Activated CD4-positive, alpha-beta memory T cell treated with anti-CD3 and anti-CD28 coated beads for 36 hours (primary cell): Measurements from ENCODE around the gene DCAF4L1. TPM values are rescaled to one million over a fixed set of nuclear protein-coding genes. Genes with fewer than 3 reads are reported as not detected.
A peak's percentile ranks its signal among the peaks of the same experiment; 100 is the strongest.

Source experiments
- CTCF ChIA-PET: fragments of 350-600 bp; sonication (Branson Sonifier 250); formaldehyde crosslinking; loops from one replicate; lab custom pipeline; 2021; ENCODE audit warnings: antibody characterized with exemption, inconsistent platforms; lab: Charles Lee
- POLR2A ChIA-PET: fragments of 350-600 bp; sonication (Branson Sonifier 250); formaldehyde crosslinking; loops from one replicate; lab custom pipeline; 2021; ENCODE audit warnings: antibody characterized with exemption; lab: Charles Lee
- DNase-seq: peaks from one replicate; pipeline ENCODE4 v3.0.0-alpha.2; 2020
- H3K27ac Mint-ChIP-seq: one replicate; pipeline ENCODE4 v1.8.0; 2021; ENCODE audit warnings: mixed read lengths
- H3K27me3 Mint-ChIP-seq: one replicate; pipeline ENCODE4 v1.8.0; 2021; ENCODE audit warnings: mixed read lengths
- H3K36me3 Mint-ChIP-seq: one replicate; pipeline ENCODE4 v1.8.0; 2021; ENCODE audit warnings: mixed read lengths
- H3K4me1 Mint-ChIP-seq: one replicate; pipeline ENCODE4 v1.8.0; 2021; ENCODE audit warnings: low read depth, mixed read lengths
- H3K4me3 Mint-ChIP-seq: one replicate; pipeline ENCODE4 v1.8.0; 2021; ENCODE audit warnings: mild to moderate bottlenecking, mixed read lengths
- H3K9me3 Mint-ChIP-seq: one replicate; pipeline ENCODE4 v1.8.0; 2021; ENCODE audit warnings: mixed read lengths
- intact Hi-C: fragments of 100-400 bp; cut with micrococcal nuclease; formaldehyde crosslinking; loops from one replicate; pipeline ENCODE4 v1.15.1; 2023
- total RNA-seq, 2 experiments: library from RNA; stranded (reverse); gene quantifications; one replicate each; pipeline ENCODE4 v1.2.3, GENCODE V29; 2021

Gene DCAF4L1
- total RNA-seq: under 1 TPM; 0.10 to 0.17 TPM

DNA sequence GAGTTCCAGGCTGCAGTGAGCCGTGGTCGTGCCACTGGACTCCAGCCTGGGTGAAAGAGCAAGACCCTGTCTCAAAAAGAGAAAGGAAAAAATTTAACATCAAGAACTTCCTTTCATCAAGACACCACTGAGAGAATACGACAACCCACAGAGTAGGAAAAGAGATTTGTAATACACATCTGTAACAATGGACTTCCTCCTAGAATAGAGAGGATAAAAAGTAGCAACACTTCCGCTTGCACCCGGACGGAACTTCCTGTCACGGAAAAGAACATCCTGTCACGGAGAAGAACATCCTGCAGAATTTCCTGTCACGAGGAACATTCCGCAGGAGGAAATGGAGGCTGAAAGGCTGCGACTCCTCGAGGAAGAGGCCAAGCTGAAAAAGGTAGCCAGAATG, at the start of gene DCAF4L1:
DCAF4L1 (plus strand) TSS at position 301 of the 400 bp plus-strand sequence; CDS start at position 338, 37 bp downstream.
- no peaks in the 10 kb centered on the region for H3K9me3 Mint-ChIP-seq
- no peaks in the 10 kb centered on the region for H3K36me3 Mint-ChIP-seq
- CTCF ChIA-PET: interaction anchor here (1.0 kb wide), 1 partner anchor 14 kb away, joined by 3 read pairs; no protein-coding TSS in a partner anchor
- no peaks in the 10 kb centered on the region for H3K4me1 Mint-ChIP-seq
- H3K4me3 Mint-ChIP-seq: no peak within 1 kb of the TSS
- no peak within 1 kb of the TSS for H3K27ac Mint-ChIP-seq
- peaks cover 1% of the 10 kb centered on the region for H3K27me3 Mint-ChIP-seq
- no peak for DNase-seq
- intact Hi-C loops: no loop called here
- POLR2A ChIA-PET: no interaction called here

- no peak for DNase-seq
- ChIA-PET CTCF (no interaction called here), POLR2A (no interaction called here)
- no peak overlapping the region for H3K27ac Mint-ChIP-seq
- peaks cover 4% of the 10 kb centered on the region for H3K36me3 Mint-ChIP-seq
- peaks cover 32% of the 10 kb centered on the region for H3K4me1 Mint-ChIP-seq
- intact Hi-C loops: no loop called here
- no peaks in the 10 kb centered on the region for H3K9me3 Mint-ChIP-seq
- H3K4me3 Mint-ChIP-seq: no peak overlapping the region
- no peaks in the 10 kb centered on the region for H3K27me3 Mint-ChIP-seq
Observed at GRCh38 chr4:41932988-41933387, 48.6 kb upstream of the DCAF4L1 start.

GRCh38 chr4:41933997-41934503, 47.5 kb upstream of the DCAF4L1 start:
- H3K4me3 Mint-ChIP-seq: peak overlapping the region; percentile 91
- H3K27me3 Mint-ChIP-seq: no peaks in the 10 kb centered on the region
- intact Hi-C loops: no loop called here
- peaks cover 38% of the 10 kb centered on the region for H3K4me1 Mint-ChIP-seq
- peak overlapping the region; percentile 62 for H3K27ac Mint-ChIP-seq
- ChIA-PET CTCF (no interaction called here), POLR2A (interaction anchor here (2.0 kb wide), 1 partner anchor 57 kb away, joined by 10 read pairs; the partner anchor contains the start of gene SLC30A9)
- H3K9me3 Mint-ChIP-seq: no peaks in the 10 kb centered on the region
- peaks cover 10% of the 10 kb centered on the region for H3K36me3 Mint-ChIP-seq
- no peak for DNase-seq

DNA sequence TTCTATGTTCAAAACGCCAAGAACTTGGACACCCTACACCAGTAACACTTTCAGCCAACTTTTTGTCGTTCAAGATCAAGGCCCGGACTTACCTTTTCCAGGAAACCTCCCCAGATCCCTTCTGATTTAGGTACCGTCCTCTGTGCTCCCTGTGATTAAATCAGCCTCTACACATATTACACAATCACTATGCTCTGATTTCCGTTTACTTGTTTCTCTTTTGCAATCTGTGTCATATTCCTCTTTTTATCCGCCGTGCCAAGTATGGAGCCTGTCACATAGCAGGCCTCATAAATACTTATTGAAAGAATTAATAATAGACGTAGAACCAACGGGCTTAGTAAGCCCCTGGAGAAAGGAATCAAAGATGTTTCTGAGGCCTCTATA, 47.0 kb upstream of the DCAF4L1 start:
- Mint-ChIP-seq H3K9me3 (no peaks in the 10 kb centered on the region), H3K36me3 (peaks cover 11% of the 10 kb centered on the region), H3K27me3 (no peaks in the 10 kb centered on the region), H3K27ac (peak overlapping the region; percentile 62), H3K4me3 (peak overlapping the region; percentile 91), H3K4me1 (peaks cover 38% of the 10 kb centered on the region)
- ChIA-PET CTCF (no interaction called here), POLR2A (interaction anchor here (2.0 kb wide), 1 partner anchor 56 kb away, joined by 10 read pairs; the partner anchor contains the start of gene SLC30A9)
- no peak for DNase-seq
- intact Hi-C loops: no loop called here

- Mint-ChIP-seq H3K27me3 (no peaks in the 10 kb centered on the region), H3K4me1 (peaks cover 41% of the 10 kb centered on the region), H3K9me3 (no peaks in the 10 kb centered on the region), H3K27ac (peak within 1 kb of the TSS; percentile 62), H3K4me3 (peak within 1 kb of the TSS; percentile 91), H3K36me3 (peaks cover 16% of the 10 kb centered on the region)
- DNase-seq: peak; percentile 82
- POLR2A ChIA-PET: interaction anchor here (0.6 to 2.0 kb wide), 2 partner anchors 56 to 578 kb away, joined by 3 to 10 read pairs; partner anchors contain the start of gene SLC30A9
- CTCF ChIA-PET: no interaction called here
- intact Hi-C loops: loop anchor here (1.0 kb wide), 1 partner anchor 55 kb away; the partner anchor contains the start of gene SLC30A9
Observed at GRCh38 chr4:41934901-41935651, 46.5 kb upstream of the DCAF4L1 start, which contains the start of gene TMEM33. Gene TMEM33 (plus strand): TSS chr4:41935429. CDS start chr4:41935485, 56 bp downstream.

GRCh38 chr4:41935652-41936021, 45.9 kb upstream of the DCAF4L1 start:
- H3K4me1 Mint-ChIP-seq: peaks cover 40% of the 10 kb centered on the region
- no peaks in the 10 kb centered on the region for H3K27me3 Mint-ChIP-seq
- CTCF ChIA-PET: no interaction called here
- POLR2A ChIA-PET: interaction anchor here (0.6 to 2.0 kb wide), 2 partner anchors 55 to 577 kb away, joined by 3 to 10 read pairs; partner anchors contain the start of gene SLC30A9
- DNase-seq: peak; percentile 45
- peaks cover 16% of the 10 kb centered on the region for H3K36me3 Mint-ChIP-seq
- H3K27ac Mint-ChIP-seq: peak overlapping the region; percentile 62
- no peaks in the 10 kb centered on the region for H3K9me3 Mint-ChIP-seq
- intact Hi-C loops: loop anchor here (1.0 kb wide), 1 partner anchor 55 kb away; the partner anchor contains the start of gene SLC30A9
- H3K4me3 Mint-ChIP-seq: peak overlapping the region; percentile 91

GRCh38 chr4:41939016-41939626, 42.4 kb upstream of the DCAF4L1 start:
- peaks cover 31% of the 10 kb centered on the region for H3K36me3 Mint-ChIP-seq
- POLR2A ChIA-PET: no interaction called here

DNA sequence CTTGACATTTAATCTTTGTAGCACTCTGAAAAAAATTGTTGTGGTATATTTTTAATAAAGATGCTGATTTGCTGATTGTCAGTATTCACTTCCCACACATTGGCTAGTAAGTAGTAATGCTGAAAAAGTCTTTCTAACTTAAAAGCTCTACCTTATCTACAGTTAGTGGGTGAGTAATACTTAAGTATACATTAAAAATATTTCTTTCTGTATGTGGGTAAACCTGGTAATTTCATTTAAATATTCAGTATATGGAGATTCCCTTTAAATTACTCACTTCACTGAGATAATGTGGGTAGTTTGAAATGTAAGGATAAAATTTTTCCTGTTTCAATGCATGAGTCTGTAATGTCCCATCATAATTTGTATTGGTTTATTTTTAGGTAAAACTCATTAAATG, 40.7 kb upstream of the DCAF4L1 start:
- Mint-ChIP-seq H3K9me3 (no peaks in the 10 kb centered on the region), H3K4me3 (no peak overlapping the region), H3K36me3 (peaks cover 36% of the 10 kb centered on the region), H3K4me1 (peaks cover 30% of the 10 kb centered on the region), H3K27me3 (no peaks in the 10 kb centered on the region), H3K27ac (no peak overlapping the region)
- CTCF ChIA-PET: no interaction called here
- POLR2A ChIA-PET: interaction anchor here (1.1 kb wide), 1 partner anchor 49 kb away, joined by 3 read pairs; the partner anchor contains the start of gene SLC30A9
- DNase-seq: no peak
- intact Hi-C loops: no loop called here

More at GRCh38 chr4:41939016-41939626, 42.4 kb upstream of the DCAF4L1 start:
- intact Hi-C loops: no loop called here
- Mint-ChIP-seq H3K4me1 (peaks cover 40% of the 10 kb centered on the region), H3K9me3 (no peaks in the 10 kb centered on the region), H3K27ac (no peak overlapping the region), H3K4me3 (no peak overlapping the region), H3K27me3 (no peaks in the 10 kb centered on the region)
- CTCF ChIA-PET: interaction anchor here (1.1 kb wide), 1 partner anchor 16 kb away, joined by 4 read pairs; no protein-coding TSS in a partner anchor
- no peak for DNase-seq

DNA sequence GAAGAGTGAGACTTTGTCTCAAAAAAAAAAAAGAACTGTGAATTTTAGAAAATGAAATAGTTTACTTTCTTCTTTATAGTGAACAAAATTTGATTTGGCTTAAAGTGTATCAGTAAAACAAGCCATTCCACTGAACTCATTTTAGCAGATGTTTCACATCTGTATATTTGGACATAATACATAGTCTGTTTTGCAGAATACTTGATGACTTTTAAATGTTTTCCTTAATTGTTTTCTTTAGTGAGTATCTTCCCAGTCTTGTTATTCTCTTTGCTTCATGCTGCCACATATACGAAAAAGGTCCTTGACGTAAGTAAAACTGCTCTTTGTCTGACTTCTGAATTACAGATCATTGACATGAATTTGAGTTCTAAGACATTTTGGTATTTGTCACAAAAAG, 38.0 kb upstream of the DCAF4L1 start:
- POLR2A ChIA-PET: no interaction called here
- Mint-ChIP-seq H3K9me3 (no peaks in the 10 kb centered on the region), H3K4me3 (no peak overlapping the region), H3K27ac (no peak overlapping the region), H3K27me3 (no peaks in the 10 kb centered on the region), H3K36me3 (peaks cover 34% of the 10 kb centered on the region), H3K4me1 (peaks cover 9% of the 10 kb centered on the region)
- no peak for DNase-seq
- intact Hi-C loops: no loop called here
- CTCF ChIA-PET: no interaction called here

GRCh38 chr4:41944089-41944488, 37.5 kb upstream of the DCAF4L1 start:
- Mint-ChIP-seq H3K36me3 (peaks cover 33% of the 10 kb centered on the region), H3K4me3 (no peak overlapping the region), H3K27ac (no peak overlapping the region), H3K27me3 (no peaks in the 10 kb centered on the region), H3K9me3 (no peaks in the 10 kb centered on the region), H3K4me1 (peaks cover 8% of the 10 kb centered on the region)
- CTCF ChIA-PET: no interaction called here
- no peak for DNase-seq
- POLR2A ChIA-PET: no interaction called here
- intact Hi-C loops: no loop called here

GRCh38 chr4:41949531-41949930, 32.0 kb upstream of the DCAF4L1 start:
- no peaks in the 10 kb centered on the region for H3K4me1 Mint-ChIP-seq
- H3K9me3 Mint-ChIP-seq: no peaks in the 10 kb centered on the region
- CTCF ChIA-PET: interaction anchor here (0.5 kb wide), 1 partner anchor 683 kb away, joined by 3 read pairs; no protein-coding TSS in a partner anchor
- H3K27me3 Mint-ChIP-seq: no peaks in the 10 kb centered on the region
- H3K4me3 Mint-ChIP-seq: no peak overlapping the region
- POLR2A ChIA-PET: interaction anchor here (1.0 kb wide), 1 partner anchor 11 kb away, joined by 3 read pairs; no protein-coding TSS in a partner anchor
- DNase-seq: no peak
- H3K27ac Mint-ChIP-seq: no peak overlapping the region
- peaks cover 42% of the 10 kb centered on the region for H3K36me3 Mint-ChIP-seq
- intact Hi-C loops: no loop called here
